Tibial nerve (tissue), 3 donors: ENCODE data around the gene MLPH.

Experiments
- CTCF ChIP-seq, 5 experiments: fragments of 200-600 bp in 3 of 5; fragments of 450-650 bp in 2 of 5; sonication (generic) in 3 of 5; IDR thresholded peaks; one replicate each; pipeline ENCODE4 v1.5.1; 2016 to 2019; ENCODE audit warnings: antibody characterized with exemption in 5 of 5, mild to moderate bottlenecking in 3 of 5, moderate library complexity in 2 of 5
- POLR2A ChIP-seq, 2 donors: fragments of 450-650 bp; IDR thresholded peaks; one replicate each; pipeline ENCODE4 v1.6.1; 2017; ENCODE audit warnings: antibody characterized with exemption in 2 of 2, mild to moderate bottlenecking in 2 of 2, moderate library complexity in 2 of 2

- TF ChIP-seq CTCF (IDR thresholded peaks at IDR 0.05), result no peak
- no peak for TF ChIP-seq POLR2A (IDR thresholded peaks at IDR 0.05)
Measured at GRCh38 chr2:237542001-237542704, 55.1 kb downstream of the MLPH start.
